GM13977 (cell line): ENCODE data around the gene ARGLU1.
A peak's percentile ranks its signal among the peaks of the same experiment; 100 is the strongest.

Experiments used
- DNase-seq: peaks from one replicate; pipeline ENCODE4 v3.0.0; 2012; ENCODE audit warnings: low spot score
- in situ Hi-C: fragments of 300-500 bp; cut with MboI; formaldehyde crosslinking; loops from one replicate; pipeline ENCODE4 v1.12.0; 2022; ENCODE audit warnings: low sequenced_read_pairs, low pct_unique_long_range_greater_than_20kb, mixed read lengths, inconsistent platforms; ENCODE audit not compliant: unreplicated experiment
- TF ChIP-seq, protein P1 (sequence below): IDR thresholded peaks from 2 replicates; pipeline ENCODE4 v1.5.1; 2012; ENCODE audit warnings: mild to moderate bottlenecking, control low read depth; ENCODE audit not compliant: insufficient read depth; ENCODE audit errors: extremely low read depth, missing control alignments

ARGLU1 gene, protein sequence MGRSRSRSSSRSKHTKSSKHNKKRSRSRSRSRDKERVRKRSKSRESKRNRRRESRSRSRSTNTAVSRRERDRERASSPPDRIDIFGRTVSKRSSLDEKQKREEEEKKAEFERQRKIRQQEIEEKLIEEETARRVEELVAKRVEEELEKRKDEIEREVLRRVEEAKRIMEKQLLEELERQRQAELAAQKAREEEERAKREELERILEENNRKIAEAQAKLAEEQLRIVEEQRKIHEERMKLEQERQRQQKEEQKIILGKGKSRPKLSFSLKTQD

DNA sequence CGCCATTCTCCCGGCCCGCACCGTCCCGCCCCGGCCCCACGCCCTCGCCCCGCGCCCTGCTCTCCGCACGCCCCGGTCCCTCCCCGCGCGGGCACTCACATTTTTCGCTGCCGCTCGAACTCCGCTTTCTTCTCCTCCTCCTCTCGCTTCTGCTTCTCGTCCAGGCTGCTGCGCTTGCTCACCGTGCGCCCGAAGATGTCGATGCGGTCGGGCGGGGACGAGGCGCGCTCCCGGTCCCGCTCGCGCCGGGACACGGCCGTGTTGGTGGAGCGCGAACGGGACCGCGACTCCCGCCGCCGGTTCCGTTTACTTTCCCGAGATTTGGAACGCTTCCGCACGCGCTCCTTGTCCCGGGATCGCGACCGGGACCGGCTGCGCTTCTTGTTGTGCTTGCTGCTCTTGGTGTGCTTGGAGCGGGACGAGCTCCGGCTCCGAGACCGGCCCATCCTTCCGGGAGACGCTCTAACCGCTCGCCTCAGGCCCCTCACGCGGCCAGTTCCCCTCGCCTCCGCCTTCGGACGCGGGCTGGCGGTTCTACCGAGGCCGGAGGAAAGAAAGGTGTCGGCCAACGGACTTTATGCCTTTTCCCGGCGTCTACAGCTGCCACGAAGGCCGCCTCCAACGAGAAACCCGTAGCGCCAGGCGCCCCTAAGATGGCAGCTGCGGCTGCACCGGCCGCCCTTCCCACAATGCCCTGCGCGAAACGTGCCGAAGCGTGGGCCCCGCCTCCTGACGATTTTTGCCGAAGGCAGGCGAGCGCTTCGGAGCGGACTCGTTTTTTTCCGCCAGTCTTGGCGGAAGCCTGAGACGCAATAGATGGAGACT lies at the start of gene ARGLU1:
Gene ARGLU1 (minus strand): TSS at position 664 of the 825 bp plus-strand sequence. CDS start 218 bp downstream, at position 446.
- in situ Hi-C loops = loop anchor here (25.0 kb wide), 1 partner anchor 1580 kb away; no protein-coding TSS in a partner anchor
- TF ChIP-seq, protein P1, sequence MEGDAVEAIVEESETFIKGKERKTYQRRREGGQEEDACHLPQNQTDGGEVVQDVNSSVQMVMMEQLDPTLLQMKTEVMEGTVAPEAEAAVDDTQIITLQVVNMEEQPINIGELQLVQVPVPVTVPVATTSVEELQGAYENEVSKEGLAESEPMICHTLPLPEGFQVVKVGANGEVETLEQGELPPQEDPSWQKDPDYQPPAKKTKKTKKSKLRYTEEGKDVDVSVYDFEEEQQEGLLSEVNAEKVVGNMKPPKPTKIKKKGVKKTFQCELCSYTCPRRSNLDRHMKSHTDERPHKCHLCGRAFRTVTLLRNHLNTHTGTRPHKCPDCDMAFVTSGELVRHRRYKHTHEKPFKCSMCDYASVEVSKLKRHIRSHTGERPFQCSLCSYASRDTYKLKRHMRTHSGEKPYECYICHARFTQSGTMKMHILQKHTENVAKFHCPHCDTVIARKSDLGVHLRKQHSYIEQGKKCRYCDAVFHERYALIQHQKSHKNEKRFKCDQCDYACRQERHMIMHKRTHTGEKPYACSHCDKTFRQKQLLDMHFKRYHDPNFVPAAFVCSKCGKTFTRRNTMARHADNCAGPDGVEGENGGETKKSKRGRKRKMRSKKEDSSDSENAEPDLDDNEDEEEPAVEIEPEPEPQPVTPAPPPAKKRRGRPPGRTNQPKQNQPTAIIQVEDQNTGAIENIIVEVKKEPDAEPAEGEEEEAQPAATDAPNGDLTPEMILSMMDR = no peak
- DNase-seq = peak; percentile 94

DNA sequence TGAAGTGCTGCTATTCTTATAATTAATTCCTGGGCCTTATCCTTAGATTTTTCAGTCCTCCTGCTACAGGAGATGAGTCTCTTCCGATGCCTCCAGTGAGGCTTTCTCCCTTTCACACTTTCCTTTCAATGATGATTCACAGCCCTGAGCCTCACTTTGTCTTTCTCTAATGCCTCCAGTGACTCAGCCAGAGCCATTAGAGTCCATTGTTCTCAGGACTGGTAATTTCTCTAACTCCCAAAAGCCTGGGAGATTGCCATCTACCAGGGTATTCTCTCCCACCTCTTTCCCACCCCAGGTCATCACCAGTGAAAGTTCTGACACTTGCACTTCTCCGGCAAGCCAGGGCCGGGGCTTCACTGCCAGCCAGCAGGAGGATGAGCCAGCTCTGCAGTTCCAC lies 49.6 kb upstream of the ARGLU1 start:
- in situ Hi-C loops = no loop called here
- no peak for DNase-seq
- TF ChIP-seq, protein P1 = no peak

DNA sequence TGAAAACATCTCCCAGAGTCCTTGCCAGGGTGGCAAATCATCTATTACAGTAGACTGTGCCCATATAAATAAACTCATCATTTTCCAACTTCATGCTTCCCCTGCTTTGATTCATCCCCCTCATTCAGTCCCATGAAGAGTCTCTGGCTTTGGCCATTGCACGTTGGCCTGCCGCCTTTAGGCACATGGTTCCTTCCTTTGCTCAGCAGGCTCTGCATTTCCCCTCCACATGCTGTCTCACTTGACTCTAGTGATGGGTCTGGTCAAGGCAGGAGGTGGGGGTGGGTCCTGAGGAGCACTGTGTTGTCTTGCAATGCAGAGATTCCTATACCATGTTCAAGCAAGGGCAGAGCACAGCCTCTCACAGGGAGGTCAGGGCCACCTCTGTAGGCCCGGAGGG lies 48.8 kb upstream of the ARGLU1 start:
- no peak for DNase-seq
- TF ChIP-seq, protein P1 = no peak
- in situ Hi-C loops = no loop called here

DNA sequence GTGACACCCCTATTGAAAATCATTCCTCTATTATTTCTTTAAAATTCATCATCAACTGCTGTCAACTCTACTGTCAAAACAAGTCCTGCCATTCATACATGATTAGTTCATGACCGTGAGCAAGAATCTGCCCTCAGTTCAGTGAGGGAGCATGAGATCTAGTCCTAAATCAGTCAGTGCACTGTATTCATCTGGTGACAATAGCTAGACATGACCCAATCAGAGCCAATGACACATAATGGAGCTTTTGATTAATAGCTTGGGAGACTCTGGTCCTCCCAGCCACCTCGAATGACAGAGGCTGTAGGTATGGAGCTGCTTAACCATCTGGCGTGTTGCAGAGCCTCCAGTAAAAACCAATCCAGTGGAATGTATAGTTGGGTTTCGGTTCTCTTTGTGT lies 46.9 kb upstream of the ARGLU1 start:
- DNase-seq = no peak
- in situ Hi-C loops = no loop called here
- TF ChIP-seq, protein P1 = no peak

DNA sequence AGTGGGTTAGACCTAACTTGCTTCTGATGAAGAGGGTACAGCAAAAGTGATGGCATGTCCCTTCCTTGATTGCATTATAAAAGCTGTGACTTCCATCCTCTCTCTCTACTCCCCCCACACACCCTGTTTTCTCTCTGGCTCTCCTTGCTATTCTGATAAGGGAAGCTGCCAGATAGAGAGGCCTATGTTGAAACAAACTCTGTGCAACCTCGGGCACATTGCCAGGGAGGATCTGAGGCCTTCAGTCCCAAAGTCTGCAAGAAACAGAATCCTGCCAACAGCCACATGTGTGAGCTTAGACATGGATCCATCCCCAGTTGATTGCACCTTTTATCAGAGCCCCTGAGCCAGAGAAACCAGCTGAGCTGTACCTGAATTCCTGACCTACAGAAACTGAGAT lies 44.8 kb upstream of the ARGLU1 start:
- TF ChIP-seq, protein P1 = no peak
- in situ Hi-C loops = no loop called here
- DNase-seq = no peak

DNA sequence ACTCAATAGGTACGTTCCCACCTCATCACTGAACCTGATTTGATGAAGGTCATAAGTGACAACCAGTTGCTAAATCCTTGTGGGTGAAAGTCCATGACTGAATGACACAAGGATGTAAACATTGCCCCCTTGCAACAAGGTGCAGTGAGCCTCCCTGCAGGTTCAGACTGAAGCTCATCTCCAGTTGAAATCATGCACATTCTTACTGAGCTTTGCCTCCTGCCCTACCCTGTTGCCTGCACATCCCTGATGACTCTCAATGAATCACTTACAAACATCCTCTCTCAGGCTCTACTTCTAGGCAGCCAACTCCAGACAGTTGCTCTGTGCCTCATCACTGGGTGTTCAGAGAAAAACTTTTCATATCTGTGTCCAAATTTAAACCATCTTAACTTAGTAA lies 42.5 kb upstream of the ARGLU1 start:
- TF ChIP-seq, protein P1 = no peak
- in situ Hi-C loops = no loop called here
- DNase-seq = no peak
